A172 (cell line): ENCODE results near the gene GJD2. TPM values are rescaled to one million over a fixed set of nuclear protein-coding genes. Genes with fewer than 3 reads are reported as not detected.

Source experiments
- DNase-seq: peaks from one replicate; pipeline ENCODE4 v3.0.0-alpha.2; 2015; ENCODE audit warnings: low spot score
- total RNA-seq: library from RNA; depleted of rRNA; stranded (reverse); fragments of >200 nt; shearing (Covaris generic); gene quantifications from 2 replicates; pipeline ENCODE4 v1.2.3, GENCODE V29; 2014; rRNA removed

The GJD2 gene
- total RNA-seq: not detected in 2 replicates

DNA sequence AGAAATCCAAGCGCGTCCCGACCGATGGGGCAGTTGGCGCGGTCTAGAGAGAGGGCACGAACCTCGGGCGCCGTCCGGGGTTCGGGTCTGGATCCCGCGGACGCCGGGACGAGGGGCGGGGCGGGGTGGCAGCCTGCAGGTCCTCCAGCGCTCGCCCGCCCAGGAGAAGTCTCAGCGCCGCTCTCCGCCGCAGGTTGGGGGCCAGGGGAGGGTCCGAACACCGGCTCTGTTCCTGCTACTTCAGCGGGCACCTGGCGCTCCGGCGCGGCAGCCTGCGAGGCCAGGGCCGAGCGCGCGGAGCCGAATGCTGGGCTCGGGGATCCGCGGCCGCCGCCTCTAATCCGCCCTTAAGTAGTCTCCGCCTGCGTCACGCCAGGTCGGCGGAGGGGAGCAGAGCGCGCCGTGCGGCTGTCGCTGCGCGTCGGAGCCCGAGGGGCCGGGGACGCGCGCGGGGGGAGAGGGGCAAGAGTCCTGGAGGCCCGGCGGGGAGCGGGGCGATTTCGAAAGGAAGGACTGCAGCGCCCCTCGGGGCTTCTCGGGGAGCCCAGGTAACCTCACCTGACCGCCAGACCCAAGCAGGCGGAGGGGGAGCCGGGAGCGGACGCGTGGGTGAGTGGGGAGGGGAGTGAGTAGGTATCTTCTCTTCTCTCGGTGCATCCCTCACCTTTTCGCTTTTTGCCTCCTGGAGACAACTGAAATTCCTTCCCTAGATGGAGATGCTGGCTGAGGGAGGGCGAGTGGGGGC is at the start of gene GJD2:
Gene GJD2, minus strand, starts transcription at position 325 of the 745 bp plus-strand sequence. CDS start 510 bp downstream, outside the sequence.
- no peak for DNase-seq

DNA sequence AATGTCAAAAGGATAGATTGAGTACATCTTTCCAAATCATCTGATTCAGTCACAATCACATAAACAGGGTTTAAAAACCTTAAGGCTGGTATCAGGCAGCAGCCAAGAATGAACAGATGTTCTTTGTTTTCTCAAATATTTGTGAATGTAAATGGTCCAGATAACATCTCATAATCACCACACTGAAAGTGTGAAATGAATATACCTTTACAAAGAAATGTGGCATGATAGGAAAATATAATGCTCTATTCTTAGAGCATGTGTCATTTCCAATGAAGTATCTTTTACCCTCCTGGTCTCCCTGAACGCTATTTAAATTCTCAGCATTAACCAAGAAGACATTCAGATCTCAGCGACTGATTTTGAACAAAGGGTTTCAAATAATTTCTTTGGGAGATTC is 49.3 kb upstream of the GJD2 start:
- no peak for DNase-seq

DNA sequence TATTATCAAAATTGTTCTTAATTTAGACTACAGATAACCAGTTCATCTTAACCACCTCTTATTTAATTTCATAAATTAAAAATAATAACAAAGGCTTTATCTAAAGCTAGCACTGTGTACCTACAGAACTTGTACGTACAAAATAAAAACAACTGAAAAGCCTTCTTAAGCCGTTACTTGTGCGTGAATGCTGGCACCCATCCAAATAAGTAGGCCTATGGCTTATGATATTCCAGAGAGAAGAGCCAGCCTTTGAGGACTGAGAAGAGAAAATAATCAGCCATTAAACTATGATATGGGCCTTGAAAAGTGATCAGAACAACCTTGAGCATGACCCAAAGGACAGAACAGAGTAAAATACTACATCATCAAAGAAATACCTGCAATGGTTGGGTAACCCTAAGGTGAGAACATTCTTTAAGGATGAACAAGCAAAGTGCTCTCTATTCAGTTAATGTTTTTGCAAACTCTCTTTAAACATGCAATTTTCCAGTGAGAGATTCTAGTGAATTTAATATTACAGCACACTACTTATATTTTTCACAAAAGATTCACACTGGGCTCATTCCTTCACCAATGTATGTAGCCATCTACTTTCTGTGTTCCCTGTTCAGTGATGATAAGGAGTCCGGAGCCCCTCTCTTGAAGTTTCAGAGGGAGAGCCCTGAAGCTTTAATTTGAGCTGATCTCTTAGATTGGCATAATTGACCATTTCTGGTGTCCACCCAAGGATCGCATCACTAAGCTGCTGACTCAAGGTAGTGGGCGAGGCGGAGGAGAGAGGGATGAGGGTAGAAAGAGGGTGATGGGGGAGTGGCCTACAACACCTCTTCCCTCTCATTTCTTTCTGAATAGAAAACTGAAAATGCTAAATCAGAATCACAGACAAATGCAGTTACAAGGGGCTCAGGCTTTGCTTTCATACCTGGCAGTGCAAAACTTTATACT is 48.3 kb upstream of the GJD2 start:
- DNase-seq: no peak

DNA sequence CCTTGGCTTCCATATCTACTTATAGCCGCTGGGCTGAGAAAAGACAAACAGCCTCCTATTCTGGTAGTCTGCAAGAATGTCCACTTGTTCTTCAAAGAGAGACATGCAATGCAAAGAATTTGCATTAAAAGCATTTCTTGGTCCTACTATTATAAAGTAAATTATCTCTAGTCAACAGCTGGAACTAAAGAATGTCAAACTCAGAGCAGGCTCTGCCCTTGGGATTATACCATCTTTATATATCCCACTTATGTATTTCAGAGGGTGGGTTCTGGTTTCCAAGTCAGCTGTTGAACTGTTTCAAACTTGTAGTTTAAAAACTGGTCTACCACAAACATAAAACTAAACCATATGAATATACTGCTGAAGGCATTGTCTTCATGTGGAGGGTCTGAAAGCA is 47.6 kb upstream of the GJD2 start:
- DNase-seq: no peak

DNA sequence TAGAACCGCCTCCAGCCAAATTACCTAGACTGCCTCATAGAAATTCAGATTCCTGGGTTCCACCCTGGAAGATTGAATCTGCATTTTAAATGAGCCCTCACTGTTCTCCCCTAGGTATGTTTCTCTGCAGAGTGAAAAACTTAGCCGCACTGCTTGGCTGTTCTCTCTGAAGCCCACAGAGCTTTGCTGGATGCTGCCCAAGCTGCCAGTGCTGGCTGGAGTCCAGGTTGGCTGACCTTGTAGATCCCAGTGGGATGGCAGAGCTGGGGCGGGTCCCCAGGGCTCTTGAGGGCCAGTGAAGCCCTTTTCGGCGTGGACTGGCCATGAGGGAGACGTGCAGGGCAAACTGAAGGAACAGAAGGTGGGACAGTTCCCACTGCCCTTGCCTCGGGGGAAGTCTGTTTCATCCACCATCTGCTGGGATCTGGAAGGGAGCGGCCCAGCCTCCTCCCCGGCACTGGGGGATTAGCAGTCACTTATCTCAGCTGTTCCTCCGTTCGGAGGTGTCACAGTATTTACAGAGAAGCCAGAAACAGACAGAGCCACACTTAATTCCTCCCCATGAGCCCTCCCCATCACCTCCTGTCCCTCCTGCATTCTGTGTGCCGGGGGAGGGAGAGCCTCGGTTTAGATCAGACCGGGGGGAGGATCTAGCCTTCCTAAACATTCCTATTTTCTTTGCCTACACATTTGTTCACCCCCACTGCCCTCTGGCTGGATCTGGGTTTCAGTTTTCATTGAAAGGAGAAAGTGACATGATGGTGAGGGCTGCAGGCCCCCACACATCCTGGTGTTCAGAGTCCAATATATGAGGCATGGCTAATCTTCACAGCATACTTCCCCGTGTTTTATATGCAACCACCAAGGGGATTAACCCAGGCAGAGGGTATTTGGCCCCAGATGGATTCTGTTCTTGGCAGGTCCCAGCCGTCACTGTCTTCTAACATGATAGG is 44.6 kb upstream of the GJD2 start:
- no peak for DNase-seq

DNA sequence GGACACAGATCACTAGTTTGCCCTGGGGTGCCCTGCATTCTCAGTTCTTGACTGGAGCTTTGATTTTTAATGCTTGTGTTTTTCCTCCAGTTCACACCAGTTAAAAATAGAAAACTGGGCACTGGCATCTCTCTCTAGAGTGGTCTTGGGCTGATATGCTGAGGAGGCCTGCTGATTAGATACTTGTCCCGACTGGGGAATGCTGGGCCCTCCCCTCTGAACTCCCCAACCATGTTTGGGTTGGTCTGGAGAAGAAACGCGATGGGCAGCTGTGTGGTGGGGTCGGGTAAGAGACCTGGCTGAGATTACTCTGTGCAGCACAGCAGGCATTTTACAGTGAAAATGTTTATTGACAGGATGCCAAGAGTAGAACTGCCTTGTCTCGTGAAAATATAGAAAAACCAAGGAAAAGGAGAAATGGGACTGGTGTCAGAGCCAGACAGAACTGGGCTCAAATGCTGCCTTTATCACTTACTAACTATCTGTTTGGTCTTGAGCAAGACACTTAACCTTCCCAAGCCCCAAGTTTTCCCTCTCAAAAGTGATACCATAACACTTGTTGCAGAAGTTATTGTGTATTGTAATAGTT is 42.1 kb upstream of the GJD2 start:
- DNase-seq: no peak

DNA sequence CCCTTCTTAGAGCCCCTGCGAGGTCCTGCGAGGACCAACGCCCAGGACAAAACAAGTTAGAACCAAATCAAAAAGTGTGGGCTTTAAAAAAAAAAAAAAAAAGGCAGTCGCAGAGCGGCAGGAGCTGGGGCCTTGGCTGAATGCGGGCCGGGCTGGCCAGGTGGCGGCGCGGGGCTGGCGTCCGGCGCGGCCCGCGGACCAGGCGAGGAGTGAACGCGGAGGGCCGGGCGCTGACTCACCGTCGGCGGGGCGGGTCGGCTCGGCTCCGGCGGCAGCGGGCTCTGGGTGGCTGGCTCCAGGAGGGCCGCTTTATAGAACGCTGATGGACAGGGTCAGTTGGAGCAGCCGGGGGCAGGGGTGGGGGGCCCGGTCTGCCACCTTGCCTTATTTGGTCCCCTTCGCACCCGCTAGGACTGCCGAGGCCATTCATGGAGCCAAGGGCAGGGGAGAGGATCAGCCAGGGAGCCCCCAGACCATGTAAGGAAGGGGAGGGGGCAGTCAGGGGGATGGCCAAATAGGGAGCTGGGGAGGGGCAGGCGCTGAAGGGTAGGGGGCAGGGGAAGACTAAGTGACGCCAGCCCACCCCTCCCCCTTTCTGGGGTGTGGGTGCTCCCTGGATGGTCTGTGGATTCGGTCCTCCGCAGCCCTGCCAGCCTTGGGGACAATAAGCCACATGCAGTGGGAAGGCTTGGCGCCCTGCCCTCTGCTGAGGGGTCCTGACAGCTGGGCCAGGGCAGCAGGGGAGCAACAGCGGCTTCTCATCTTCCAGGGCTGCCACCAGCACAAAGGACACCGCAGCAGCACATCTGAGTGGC is 40.7 kb upstream of the GJD2 start, which contains the start of gene ACTC1:
Gene ACTC1, minus strand, starts transcription at position 283 of the 815 bp plus-strand sequence. CDS start 741 bp downstream, outside the sequence.
- no peak for DNase-seq

DNA sequence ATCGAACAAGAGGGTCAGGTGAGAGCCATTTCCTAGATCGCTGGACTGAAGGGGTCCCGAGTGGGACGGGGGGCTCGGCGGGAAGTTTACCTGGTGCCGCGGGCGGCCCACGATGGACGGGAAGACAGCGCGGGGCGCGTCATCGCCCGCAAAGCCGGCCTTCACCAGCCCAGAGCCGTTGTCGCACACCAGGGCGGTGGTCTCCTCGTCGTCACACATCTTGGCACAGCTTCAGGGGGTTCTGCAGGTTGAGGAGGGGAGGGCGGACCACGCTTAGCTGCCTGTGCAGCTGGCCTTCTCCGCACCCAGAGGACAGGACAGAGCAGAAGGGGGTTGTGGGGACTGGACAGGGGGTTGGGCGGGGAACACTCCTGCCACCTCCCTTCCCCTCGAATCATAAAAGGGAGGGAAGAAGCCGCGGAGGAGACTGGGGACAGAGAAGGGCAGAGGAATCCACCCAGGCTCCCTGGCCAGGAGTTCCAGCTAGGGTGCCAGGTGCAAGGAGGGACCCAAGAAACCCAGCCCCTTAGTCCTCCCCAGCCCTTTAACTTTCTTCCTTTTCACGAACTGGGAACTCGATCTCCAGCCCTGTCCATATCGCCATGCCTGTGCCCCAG is 39.9 kb upstream of the GJD2 start:
- DNase-seq: no peak

DNA sequence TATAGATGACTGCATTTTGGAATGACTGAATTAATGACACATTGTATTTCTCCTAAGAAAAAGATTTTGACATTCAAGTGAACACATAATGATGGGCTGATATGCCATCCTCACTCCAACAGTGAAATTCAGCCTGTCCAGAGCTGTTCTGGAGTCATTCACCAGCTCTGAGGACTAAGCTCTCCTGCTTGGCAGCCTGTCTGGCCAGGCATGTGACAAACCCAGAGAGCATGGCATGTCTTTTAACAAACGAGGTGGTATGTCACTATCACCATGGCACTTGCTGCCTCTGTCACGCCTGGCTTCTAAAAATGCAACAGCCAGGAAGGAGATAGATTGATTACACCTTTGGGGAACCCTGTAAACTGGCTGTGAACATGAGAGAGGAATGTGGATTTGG is 39.1 kb upstream of the GJD2 start:
- DNase-seq: no peak

DNA sequence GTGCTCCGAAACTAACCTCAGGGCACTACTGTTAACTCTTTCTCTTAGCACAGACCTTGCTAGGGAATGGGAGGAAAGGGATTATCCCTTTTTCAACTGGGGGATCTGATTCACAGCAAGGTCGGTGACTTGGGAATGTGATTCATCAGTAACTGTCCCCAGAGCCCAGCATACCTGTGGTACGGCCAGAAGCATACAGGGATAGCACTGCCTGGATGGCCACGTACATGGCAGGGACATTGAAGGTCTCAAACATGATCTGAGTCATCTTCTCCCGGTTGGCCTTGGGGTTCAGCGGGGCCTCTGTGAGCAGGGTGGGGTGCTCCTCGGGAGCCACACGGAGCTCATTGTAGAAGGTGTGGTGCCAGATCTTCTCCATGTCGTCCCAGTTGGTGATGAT is 38.3 kb upstream of the GJD2 start:
- DNase-seq: no peak

DNA sequence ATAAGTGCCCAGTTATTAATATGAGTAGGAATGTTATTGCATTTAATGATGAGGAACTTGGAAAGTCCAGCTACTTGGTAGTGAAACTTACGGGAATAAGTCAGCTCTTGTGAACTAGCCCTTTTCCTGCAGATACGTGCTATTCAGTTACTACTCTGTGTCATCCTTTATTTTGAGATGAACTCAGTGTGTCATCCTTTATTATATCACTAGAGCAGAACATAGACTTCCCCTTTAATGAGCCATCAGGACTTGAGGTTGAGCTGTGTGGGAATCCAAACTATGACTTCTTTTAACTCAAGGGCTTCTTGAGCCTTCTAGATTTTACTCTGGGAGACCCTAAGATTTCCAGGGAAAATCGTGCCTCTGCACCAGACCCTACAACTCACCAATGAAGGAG is 36.9 kb upstream of the GJD2 start:
- no peak for DNase-seq

DNA sequence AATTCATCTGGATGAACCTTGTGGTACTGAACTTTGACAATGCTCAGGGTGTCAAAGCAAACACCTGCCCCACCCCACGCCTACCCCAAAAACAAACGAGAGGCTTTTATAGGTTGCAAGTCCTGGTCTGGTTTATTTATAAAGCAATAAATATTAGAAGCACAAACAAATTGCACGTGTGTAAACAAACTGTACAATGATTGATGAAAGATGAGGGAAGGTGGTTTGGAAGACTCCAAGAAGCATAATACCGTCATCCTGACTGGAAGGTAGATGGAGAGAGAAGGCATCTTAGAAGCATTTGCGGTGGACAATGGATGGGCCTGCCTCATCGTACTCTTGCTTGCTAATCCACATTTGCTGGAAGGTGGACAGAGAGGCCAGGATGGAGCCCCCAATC is 35.3 kb upstream of the GJD2 start:
- DNase-seq: no peak

DNA sequence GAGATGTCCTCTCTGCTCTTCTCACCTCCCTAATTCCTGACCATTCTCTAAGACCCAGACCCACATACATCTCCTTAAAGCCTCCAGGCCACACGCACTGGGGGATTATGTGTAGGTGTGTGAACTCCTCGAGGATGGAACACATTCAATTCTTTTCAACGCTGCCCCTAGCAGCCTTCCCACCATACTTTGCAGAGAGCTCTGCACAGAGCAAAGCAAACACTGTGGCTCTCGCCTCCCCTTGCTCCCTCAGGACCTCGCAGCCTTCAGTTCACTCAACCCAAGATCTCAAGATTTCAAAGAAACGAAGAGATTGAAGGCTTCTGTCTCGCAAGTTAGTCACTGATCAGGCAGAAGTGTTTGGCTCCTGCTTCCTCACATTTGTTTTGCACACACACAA is 34.5 kb upstream of the GJD2 start:
- no peak for DNase-seq

DNA sequence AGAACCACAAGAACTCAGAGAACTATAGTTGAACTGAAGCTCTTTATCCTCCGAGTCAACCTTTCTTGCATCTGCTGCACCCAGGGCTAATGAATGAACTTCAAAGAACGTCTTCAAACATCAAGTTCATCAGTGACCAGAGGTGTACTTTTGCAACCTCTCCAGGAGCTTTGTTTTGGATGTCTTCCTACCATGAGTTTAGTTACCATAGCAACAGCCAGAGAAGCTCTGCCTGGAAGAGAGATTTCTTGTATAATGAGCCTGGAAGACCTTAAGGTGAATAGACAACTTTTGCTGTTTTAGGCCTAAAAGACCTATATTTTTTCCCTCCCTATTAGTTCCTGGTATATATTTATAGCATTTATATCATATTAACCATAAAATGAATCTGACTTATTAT is 31.4 kb upstream of the GJD2 start:
- no peak for DNase-seq

DNA sequence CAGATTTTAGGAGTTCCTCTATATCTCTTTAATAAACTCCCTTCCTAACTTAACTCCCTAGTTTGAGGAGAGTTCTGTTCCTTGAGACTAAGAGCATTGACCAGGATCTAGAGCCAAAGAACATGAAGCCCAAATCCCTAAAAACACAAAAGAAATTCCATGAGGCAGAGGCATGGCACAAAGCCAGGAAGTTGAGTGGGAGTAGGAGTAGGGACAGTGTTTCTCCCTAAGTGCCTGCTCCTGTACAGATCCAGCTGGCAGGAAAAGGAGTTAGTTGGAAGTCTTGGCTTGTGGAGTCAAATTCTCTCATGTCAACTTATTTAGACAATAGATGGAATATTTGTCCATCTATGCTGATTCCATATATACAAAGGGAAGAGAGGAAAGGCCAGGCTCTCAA is 29.2 kb upstream of the GJD2 start:
- no peak for DNase-seq

DNA sequence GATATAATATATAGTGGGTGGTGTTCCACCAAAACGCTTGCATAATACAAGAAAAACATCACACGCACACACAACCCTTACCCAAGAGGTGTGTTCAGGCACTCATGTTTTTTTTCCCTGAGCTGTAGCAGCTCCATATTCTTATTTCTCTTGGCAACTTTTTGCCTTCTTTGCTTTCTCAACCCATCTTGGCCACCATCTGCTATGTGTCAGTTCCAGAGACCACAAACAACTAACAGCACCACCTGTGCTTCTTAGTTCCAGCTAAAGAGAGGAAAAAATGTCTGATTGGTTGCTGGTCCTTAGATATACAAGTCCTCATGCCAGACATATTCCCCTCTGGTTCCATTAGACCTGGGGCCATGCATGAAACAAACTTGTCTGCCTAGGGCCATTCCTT is 28.6 kb upstream of the GJD2 start:
- DNase-seq: no peak

DNA sequence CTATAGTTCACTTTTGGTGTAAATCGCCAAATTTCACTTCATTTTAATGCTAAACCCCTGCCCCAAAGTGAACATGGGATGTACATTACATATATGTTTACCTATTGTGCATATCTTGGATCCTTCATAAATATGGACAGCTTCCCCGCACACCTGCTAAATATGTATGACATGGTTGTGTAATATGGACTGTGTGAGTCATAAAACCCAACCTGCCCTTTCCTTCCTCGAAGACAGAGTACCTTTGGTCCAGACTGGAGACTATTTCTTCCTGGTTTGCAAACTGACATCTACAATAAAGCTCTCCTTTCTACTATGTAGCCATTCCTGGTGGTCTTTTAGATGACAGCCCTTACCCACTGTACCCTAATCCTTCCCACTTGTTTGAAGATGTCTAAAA is 28.1 kb upstream of the GJD2 start:
- DNase-seq: no peak

DNA sequence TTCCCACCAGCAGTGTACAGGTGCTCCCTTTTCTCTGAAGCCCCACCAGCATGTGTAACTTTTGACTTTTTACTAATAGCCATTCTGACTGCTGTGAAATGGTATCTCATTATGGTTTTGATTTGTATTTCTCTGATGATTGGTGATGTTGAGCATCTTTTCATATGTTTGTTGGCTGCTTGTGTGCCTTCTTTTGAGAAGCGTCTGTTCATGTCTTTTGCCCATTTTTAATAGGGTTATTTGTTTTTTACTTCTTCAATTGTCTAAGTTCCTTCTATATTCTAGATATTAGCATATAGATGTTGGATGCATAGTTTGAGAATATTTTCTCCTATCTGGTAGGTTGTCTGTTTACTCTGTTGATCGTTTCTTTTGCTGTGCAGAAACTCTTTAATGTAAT is 25.9 kb upstream of the GJD2 start:
- no peak for DNase-seq

DNA sequence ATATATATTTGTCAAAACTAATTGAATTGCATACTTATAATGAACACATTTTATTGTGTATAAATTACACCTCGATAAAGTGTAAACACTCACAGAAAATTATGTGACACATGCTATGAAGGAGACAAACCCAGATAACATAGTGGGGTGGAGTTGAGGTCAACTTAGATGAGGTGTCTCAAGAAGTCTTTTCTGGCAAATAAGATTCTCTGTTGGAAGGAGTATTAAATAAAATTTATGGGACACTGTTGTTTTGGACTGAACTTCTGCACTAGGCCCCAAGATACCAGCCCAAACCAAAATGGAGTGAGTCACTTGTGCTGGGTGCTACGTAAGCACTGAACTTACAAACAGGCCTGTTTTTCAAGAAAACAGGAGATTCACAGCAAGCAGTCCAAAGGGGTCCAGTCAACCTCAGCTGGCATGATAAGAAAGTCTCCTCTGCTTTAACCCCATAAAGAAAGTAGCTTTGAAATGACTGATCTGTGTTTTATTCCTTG is 21.9 kb upstream of the GJD2 start:
- DNase-seq: no peak

DNA sequence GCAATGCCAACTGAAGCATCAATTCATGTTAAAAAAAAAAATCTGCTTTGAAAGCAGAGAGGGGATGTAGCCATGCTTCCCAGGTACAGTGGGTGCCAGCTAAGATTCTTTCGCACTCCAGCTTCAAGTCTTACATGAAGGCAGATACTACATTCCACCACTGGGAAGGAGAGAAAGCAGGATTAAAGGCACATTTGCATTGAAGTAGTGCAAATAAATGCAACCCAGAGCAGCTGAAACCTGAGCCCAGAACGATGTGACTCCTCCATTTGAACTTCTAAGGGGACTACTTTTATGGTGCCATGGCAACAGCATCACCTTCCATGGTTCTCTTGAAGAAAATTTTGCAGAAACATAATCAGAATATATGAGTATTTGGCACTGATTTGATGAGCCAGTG is 19.1 kb upstream of the GJD2 start:
- DNase-seq: no peak
